ENCODE data around the gene ITFG1. TPM values are rescaled to one million over a fixed set of nuclear protein-coding genes. Genes with fewer than 3 reads are reported as not detected.

ITFG1 gene
- total and polyA plus RNA-seq, 9 of the 15 experiments (the other 6 are each of a cell fraction or from before 2014, with no cell fraction given) = 17.1 to 83.5 (median 35.8) TPM

- TF ChIP-seq ZFP30 (CRISPR knock-in tag; IDR thresholded peaks at IDR 0.05; ENCODE audit: borderline replicate concordance) = no peak
- TF ChIP-seq E2F4 (CRISPR knock-in tag; IDR thresholded peaks at IDR 0.05; ENCODE audit: low read depth) = no peak
- TF ChIP-seq TAF9B (IDR thresholded peaks at IDR 0.05; ENCODE audit: partially characterized antibody) = no peak
- peak; percentile 80 for TF ChIP-seq ARID1B (IDR thresholded peaks at IDR 0.05)
- no peak for TF ChIP-seq BMI1 (IDR thresholded peaks at IDR 0.05; ENCODE audit: low read length)
- TF ChIP-seq SMARCA4 (IDR thresholded peaks at IDR 0.05) = peak; percentile 81
- no peak for TF ChIP-seq CUX1 (CRISPR knock-in tag; IDR thresholded peaks at IDR 0.05)
- TF ChIP-seq SIN3A (IDR thresholded peaks at IDR 0.05; ENCODE audit: borderline replicate concordance in 2 of 2, control insufficient read depth in 1 of 2, low read depth in 2 of 2, low read length in 2 of 2) = no peak
- no peak for TF ChIP-seq NFRKB (IDR thresholded peaks at IDR 0.05; ENCODE audit: low read depth)
- TF ChIP-seq ELF4 (CRISPR knock-in tag; IDR thresholded peaks at IDR 0.05) = 0 out of 2 replicates have a peak, but pooled peaks have one; percentile 67
- no peak for TF ChIP-seq RBBP5 (IDR thresholded peaks at IDR 0.05; ENCODE audit: borderline replicate concordance, insufficient read depth, low read length, poor library complexity, severe bottlenecking)
- TF ChIP-seq MEF2D (tag; conservative IDR thresholded peaks at IDR 0.05; ENCODE audit: low read depth) = no peak
- peak; percentile 27; the same call in 1 of the 2 replicates for TF ChIP-seq ZFX (CRISPR knock-in tag; IDR thresholded peaks at IDR 0.05)
- TF ChIP-seq FOXJ3 (CRISPR knock-in tag; IDR thresholded peaks at IDR 0.05) = no peak
- TF ChIP-seq MITF (IDR thresholded peaks at IDR 0.05) = no peak
- TF ChIP-seq DMBX1 (CRISPR knock-in tag; IDR thresholded peaks at IDR 0.05; ENCODE audit: borderline replicate concordance) = 0 out of 2 replicates have a peak, but pooled peaks have one; percentile 12
- no peak for TF ChIP-seq KLF13 (tag; IDR thresholded peaks at IDR 0.05; ENCODE audit: borderline replicate concordance, low read depth)
- no peak for TF ChIP-seq EP400 (IDR thresholded peaks at IDR 0.05)
- no peak for TF ChIP-seq ZBTB8A (IDR thresholded peaks at IDR 0.05; ENCODE audit: partially characterized antibody)
- no peak for TF ChIP-seq ZNF644 (tag; IDR thresholded peaks at IDR 0.05; ENCODE audit: low read depth)
These were observed 68.8 kb downstream of the ITFG1 start (continued) for GRCh38 chr16:47392081-47392480.
